Hepatocyte (in vitro differentiated cells): Measurements from ENCODE around the gene HECTD4.

Experiments used
- EZH2 ChIP-seq: fragments of 200-600 bp; sonication (generic); IDR thresholded peaks from 2 replicates; pipeline ENCODE4 v1.6.1; 2016; ENCODE audit warnings: antibody characterized with exemption, mild to moderate bottlenecking, borderline replicate concordance
- EZH2phosphoT487 ChIP-seq: fragments of 200-600 bp; sonication (generic); IDR thresholded peaks from one replicate; pipeline ENCODE4 v1.6.1; 2018; ENCODE audit warnings: antibody characterized with exemption, mild to moderate bottlenecking, low read depth, moderate library complexity; ENCODE audit not compliant: unreplicated experiment, severe bottlenecking
- TF ChIP-seq, protein P1 (sequence below): fragments of 200-600 bp; sonication (generic); IDR thresholded peaks from 2 replicates; pipeline ENCODE4 v1.5.1; 2016; ENCODE audit warnings: antibody characterized with exemption, mild to moderate bottlenecking; ENCODE audit not compliant: poor library complexity

- TF ChIP-seq EZH2 = no peak
- TF ChIP-seq, protein P1, sequence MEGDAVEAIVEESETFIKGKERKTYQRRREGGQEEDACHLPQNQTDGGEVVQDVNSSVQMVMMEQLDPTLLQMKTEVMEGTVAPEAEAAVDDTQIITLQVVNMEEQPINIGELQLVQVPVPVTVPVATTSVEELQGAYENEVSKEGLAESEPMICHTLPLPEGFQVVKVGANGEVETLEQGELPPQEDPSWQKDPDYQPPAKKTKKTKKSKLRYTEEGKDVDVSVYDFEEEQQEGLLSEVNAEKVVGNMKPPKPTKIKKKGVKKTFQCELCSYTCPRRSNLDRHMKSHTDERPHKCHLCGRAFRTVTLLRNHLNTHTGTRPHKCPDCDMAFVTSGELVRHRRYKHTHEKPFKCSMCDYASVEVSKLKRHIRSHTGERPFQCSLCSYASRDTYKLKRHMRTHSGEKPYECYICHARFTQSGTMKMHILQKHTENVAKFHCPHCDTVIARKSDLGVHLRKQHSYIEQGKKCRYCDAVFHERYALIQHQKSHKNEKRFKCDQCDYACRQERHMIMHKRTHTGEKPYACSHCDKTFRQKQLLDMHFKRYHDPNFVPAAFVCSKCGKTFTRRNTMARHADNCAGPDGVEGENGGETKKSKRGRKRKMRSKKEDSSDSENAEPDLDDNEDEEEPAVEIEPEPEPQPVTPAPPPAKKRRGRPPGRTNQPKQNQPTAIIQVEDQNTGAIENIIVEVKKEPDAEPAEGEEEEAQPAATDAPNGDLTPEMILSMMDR = no peak
- no peak for TF ChIP-seq EZH2phosphoT487
Measured at GRCh38 chr12:112130441-112130998, 251.7 kb downstream of the HECTD4 start.
